ENCODE data around the gene HLA-DOB.
"Not testable (repeated sequence)": the region's sequence is repeated elsewhere in the genome, so short reads cannot be mapped to it uniquely, and the experiment has no call there.

HLA-DOB gene

GRCh38 chr6:32796848-32797776, 19.7 kb downstream of the HLA-DOB start:
- TF ChIP-seq Cebpa-rat (IDR thresholded peaks at IDR 0.05) = peak; percentile 89
- H3K27ac ChIP-seq = peak overlapping the region; percentile 69
- H3K4me2 ChIP-seq = peak overlapping the region; percentile 86
- H3K4me1 ChIP-seq = peaks cover 58% of the 10 kb centered on the region
- peak overlapping the region; percentile 58 for H3K4me3 ChIP-seq
- no peaks in the 10 kb centered on the region for H3K27me3 ChIP-seq
- H3K9ac ChIP-seq = peak overlapping the region; percentile 67
- H3K9me3 ChIP-seq = peaks cover 19% of the 10 kb centered on the region
- H3K36me3 ChIP-seq = no peaks in the 10 kb centered on the region
- no peaks in the 10 kb centered on the region for H4K20me1 ChIP-seq

GRCh38 chr6:32794510-32794909, 22.3 kb downstream of the HLA-DOB start:
- no peak for TF ChIP-seq Cebpa-rat (IDR thresholded peaks at IDR 0.05)
- H3K36me3 ChIP-seq = no peaks in the 10 kb centered on the region
- no peak overlapping the region for H3K9ac ChIP-seq
- no peaks in the 10 kb centered on the region for H3K27me3 ChIP-seq
- peaks cover 58% of the 10 kb centered on the region for H3K4me1 ChIP-seq
- H3K27ac ChIP-seq = peak overlapping the region; percentile 31; the same call in 1 of the 2 replicates
- H4K20me1 ChIP-seq = no peaks in the 10 kb centered on the region
- peak overlapping the region; percentile 82 for H3K4me2 ChIP-seq
- no peak overlapping the region for H3K4me3 ChIP-seq
- peaks cover 14% of the 10 kb centered on the region for H3K9me3 ChIP-seq

- Histone ChIP-seq H3K4me1 (peaks cover 54% of the 10 kb centered on the region), H4K20me1 (no peaks in the 10 kb centered on the region), H3K27ac (no peak overlapping the region), H3K36me3 (no peaks in the 10 kb centered on the region), H3K4me3 (no peak overlapping the region), H3K9me3 (no peaks in the 10 kb centered on the region), H3K4me2 (no peak overlapping the region; the same call in 1 of the 2 replicates), H3K27me3 (no peaks in the 10 kb centered on the region), H3K9ac (no peak overlapping the region)
- TF ChIP-seq Cebpa-rat (IDR thresholded peaks at IDR 0.05) = no peak
Observed at GRCh38 chr6:32792901-32793435, 23.8 kb downstream of the HLA-DOB start.

GRCh38 chr6:32790306-32790705, 26.5 kb downstream of the HLA-DOB start:
- peaks cover 35% of the 10 kb centered on the region for H3K4me1 ChIP-seq
- no peak overlapping the region for H3K4me3 ChIP-seq
- no peaks in the 10 kb centered on the region for H3K9me3 ChIP-seq
- no peaks in the 10 kb centered on the region for H4K20me1 ChIP-seq
- no peaks in the 10 kb centered on the region for H3K27me3 ChIP-seq
- TF ChIP-seq Cebpa-rat (IDR thresholded peaks at IDR 0.05) = no peak
- no peaks in the 10 kb centered on the region for H3K36me3 ChIP-seq
- no peak overlapping the region for H3K27ac ChIP-seq
- H3K9ac ChIP-seq = no peak overlapping the region
- no peak overlapping the region for H3K4me2 ChIP-seq

DNA sequence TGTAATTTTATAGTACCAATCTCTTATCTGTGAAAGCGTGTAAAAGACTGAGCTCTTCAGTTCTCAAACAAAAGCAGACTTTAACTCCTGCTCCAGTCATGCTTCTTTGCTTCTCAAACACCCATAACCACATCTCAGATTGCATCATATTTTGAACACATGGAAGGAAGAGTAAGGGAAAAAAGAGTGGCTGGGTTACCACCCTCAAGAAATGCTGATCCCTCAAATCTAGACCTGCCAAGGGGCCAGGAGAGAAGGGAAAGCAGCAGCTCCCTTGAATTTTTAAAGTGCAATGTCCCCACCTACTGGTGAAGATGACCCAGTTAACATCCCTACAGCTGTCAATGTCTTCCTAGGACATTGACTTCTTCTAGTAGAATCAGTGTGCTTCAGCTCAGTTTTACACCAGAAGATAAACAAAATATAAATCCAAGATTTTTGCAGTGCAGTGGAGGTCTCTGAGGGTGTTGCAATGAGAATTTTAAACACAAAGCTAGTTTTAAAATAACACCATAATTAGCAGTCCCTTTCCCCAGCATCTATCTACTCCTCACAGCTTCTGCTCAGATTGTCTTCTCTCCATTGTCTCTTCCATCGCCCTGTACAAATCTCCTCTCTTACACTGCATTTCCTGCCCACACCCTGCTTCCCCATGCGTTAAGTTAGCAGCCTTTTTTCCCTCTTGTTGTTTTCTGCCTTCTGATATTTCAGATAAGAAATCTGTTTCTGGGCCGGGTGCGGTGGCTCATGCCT, 30.8 kb downstream of the HLA-DOB start:
- H3K36me3 ChIP-seq = no peaks in the 10 kb centered on the region
- H4K20me1 ChIP-seq = no peaks in the 10 kb centered on the region
- H3K27ac ChIP-seq = no peak overlapping the region
- H3K4me3 ChIP-seq = no peak overlapping the region
- peak; percentile 72 for TF ChIP-seq Cebpa-rat (IDR thresholded peaks at IDR 0.05)
- 0 out of 2 replicates have a peak, but pooled peaks cover 4% of the 10 kb centered on the region for H3K4me1 ChIP-seq
- no peaks in the 10 kb centered on the region for H3K9me3 ChIP-seq
- no peak overlapping the region for H3K4me2 ChIP-seq
- H3K27me3 ChIP-seq = no peaks in the 10 kb centered on the region
- H3K9ac ChIP-seq = no peak overlapping the region

DNA sequence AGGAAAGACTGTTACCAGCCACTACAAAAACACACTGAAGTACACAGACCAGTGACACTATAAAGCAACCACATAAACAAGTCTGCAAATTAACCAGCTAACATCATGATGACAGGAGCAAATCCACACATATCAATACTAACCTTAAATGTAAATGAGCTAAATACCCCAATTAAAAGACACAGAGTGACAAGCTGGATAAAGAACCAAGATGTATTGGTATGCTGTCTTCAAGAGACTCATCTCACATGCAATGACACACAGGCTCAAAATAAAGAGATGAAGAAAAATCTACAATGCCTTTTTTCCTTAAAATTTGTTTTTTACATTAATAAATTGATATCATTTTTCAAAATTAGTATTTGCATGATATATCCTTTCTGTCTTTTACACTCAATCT, 33.9 kb downstream of the HLA-DOB start:
- not testable (repeated sequence) for H3K9ac ChIP-seq, H3K4me2 ChIP-seq, H3K27me3 ChIP-seq, H4K20me1 ChIP-seq, H3K27ac ChIP-seq, H3K4me1 ChIP-seq, H3K9me3 ChIP-seq, H3K4me3 ChIP-seq, H3K36me3 ChIP-seq

DNA sequence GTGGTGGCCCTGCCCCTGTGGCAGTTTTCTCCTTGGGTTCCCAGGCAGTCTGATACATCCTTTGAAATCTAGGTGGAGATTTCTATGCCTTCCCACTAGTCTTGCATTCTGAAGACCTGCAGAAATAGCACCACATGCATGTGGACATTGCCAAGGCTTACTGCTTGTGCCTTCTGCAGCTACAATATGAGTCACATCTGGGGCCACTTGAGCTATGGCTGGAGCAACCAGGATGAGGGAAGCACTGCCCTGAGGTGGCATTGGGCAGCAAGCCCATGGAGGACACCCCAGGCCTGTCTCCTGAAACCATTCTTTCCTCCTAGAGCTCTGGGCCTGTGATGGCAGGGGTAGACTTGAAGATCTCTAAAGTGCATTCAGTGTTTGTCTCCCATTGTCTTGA, 37.8 kb downstream of the HLA-DOB start:
- Histone ChIP-seq H3K27ac (no peak overlapping the region), H3K9me3 (no peaks in the 10 kb centered on the region), H3K4me3 (no peak overlapping the region), H3K4me1 (no peaks in the 10 kb centered on the region), H3K4me2 (no peak overlapping the region), H3K36me3 (no peaks in the 10 kb centered on the region), H3K9ac (no peak overlapping the region), H3K27me3 (no peaks in the 10 kb centered on the region), H4K20me1 (no peaks in the 10 kb centered on the region)
- no peak for TF ChIP-seq Cebpa-rat (IDR thresholded peaks at IDR 0.05)

GRCh38 chr6:32775071-32775470, 41.7 kb downstream of the HLA-DOB start:
- no peak overlapping the region for H3K27ac ChIP-seq
- H3K4me3 ChIP-seq = no peak overlapping the region
- H3K27me3 ChIP-seq = no peaks in the 10 kb centered on the region
- H3K4me1 ChIP-seq = no peaks in the 10 kb centered on the region
- H4K20me1 ChIP-seq = no peaks in the 10 kb centered on the region
- no peaks in the 10 kb centered on the region for H3K9me3 ChIP-seq
- H3K4me2 ChIP-seq = no peak overlapping the region
- H3K9ac ChIP-seq = no peak overlapping the region
- TF ChIP-seq Cebpa-rat (IDR thresholded peaks at IDR 0.05) = no peak
- H3K36me3 ChIP-seq = no peaks in the 10 kb centered on the region

DNA sequence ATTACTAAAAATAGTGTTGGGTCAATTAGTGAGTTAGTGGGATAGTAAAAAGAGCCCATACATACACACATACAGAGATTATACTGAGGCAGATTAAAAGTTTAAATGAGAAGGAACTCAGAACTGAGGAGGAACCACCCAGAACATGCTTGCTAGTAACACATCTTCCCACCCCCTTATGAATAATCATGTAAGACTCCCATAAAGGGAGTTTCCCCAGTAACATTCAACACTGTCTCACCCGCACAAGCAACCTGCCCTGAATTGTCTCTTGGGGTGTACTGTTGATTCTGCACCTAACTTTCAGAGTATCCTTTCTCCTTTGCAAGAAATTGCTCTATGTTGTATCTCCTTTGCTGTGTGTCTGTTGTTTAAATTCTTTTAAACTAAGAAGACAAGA, 42.4 kb downstream of the HLA-DOB start:
- no peak for TF ChIP-seq Cebpa-rat (IDR thresholded peaks at IDR 0.05)
- no peak overlapping the region for H3K4me2 ChIP-seq
- H3K27me3 ChIP-seq = no peaks in the 10 kb centered on the region

GRCh38 chr6:32772656-32773055, 44.1 kb downstream of the HLA-DOB start:
- Histone ChIP-seq H3K4me2 (no peak overlapping the region), H3K27ac (no peak overlapping the region), H3K4me3 (no peak overlapping the region), H3K27me3 (no peaks in the 10 kb centered on the region), H3K9me3 (no peaks in the 10 kb centered on the region), H3K9ac (no peak overlapping the region), H4K20me1 (no peaks in the 10 kb centered on the region), H3K4me1 (no peaks in the 10 kb centered on the region), H3K36me3 (no peaks in the 10 kb centered on the region)
- TF ChIP-seq Cebpa-rat (IDR thresholded peaks at IDR 0.05) = no peak

More for the DNA sequence above, 42.4 kb downstream of the HLA-DOB start:
- H3K36me3 ChIP-seq = no peaks in the 10 kb centered on the region
- H3K9me3 ChIP-seq = no peaks in the 10 kb centered on the region
- H4K20me1 ChIP-seq = no peaks in the 10 kb centered on the region
- no peaks in the 10 kb centered on the region for H3K4me1 ChIP-seq
- H3K4me3 ChIP-seq = no peak overlapping the region
- no peak overlapping the region for H3K9ac ChIP-seq
- no peak overlapping the region for H3K27ac ChIP-seq
